Measurements from ENCODE around the gene SASH1.

SASH1 gene

GRCh38 chr6:148503703-148504102 lies 161.1 kb downstream of the SASH1 start:
- Histone ChIP-seq H3K27ac (ENCODE audit: low read length) (no peak overlapping the region), H3K4me2 (ENCODE audit: low read depth, low read length) (no peak overlapping the region), H3F3A (ENCODE audit: insufficient read depth, low read length) (no peaks in the 10 kb centered on the region), H3K9ac (ENCODE audit: low read length) (no peak overlapping the region), H3K36me3 (replicated peaks; ENCODE audit: insufficient read depth, low read length) (no peaks in the 10 kb centered on the region), H3K9me2 (replicated peaks; ENCODE audit: insufficient read depth, low read length) (no peaks in the 10 kb centered on the region), H3K4me3 (ENCODE audit: low read length) (no peak overlapping the region), H3K27me3 (replicated peaks; ENCODE audit: insufficient read depth, low read length) (no peaks in the 10 kb centered on the region), H3K79me2 (ENCODE audit: low read length) (no peaks in the 10 kb centered on the region), H3K9me3 (replicated peaks; ENCODE audit: insufficient read depth, low read length) (no peaks in the 10 kb centered on the region), H4K20me1 (ENCODE audit: insufficient read depth, low read length) (no peaks in the 10 kb centered on the region), H3K4me1 (ENCODE audit: low read length) (no peaks in the 10 kb centered on the region), H2AFZ (ENCODE audit: low read length) (no peak overlapping the region)
- no peak for DNase-seq
- TF ChIP-seq CTCF (IDR thresholded peaks at IDR 0.05; ENCODE audit: low read length): no peak
- TF ChIP-seq EZH2 (optimal IDR thresholded peaks at IDR 0.05; ENCODE audit: low read depth, low read length): no peak
- no peak for TF ChIP-seq EZH2phosphoT487 (IDR thresholded peaks at IDR 0.05; ENCODE audit: low read length)

GRCh38 chr6:148507774-148508173 lies 165.1 kb downstream of the SASH1 start:
- H4K20me1 ChIP-seq (ENCODE audit: insufficient read depth, low read length): no peaks in the 10 kb centered on the region
- H2AFZ ChIP-seq (ENCODE audit: low read length): no peak overlapping the region
- no peak overlapping the region for H3K4me2 ChIP-seq (ENCODE audit: low read depth, low read length)
- H3K9me3 ChIP-seq (replicated peaks; ENCODE audit: insufficient read depth, low read length): no peaks in the 10 kb centered on the region
- H3K27me3 ChIP-seq (replicated peaks; ENCODE audit: insufficient read depth, low read length): no peaks in the 10 kb centered on the region
- H3K9me2 ChIP-seq (replicated peaks; ENCODE audit: insufficient read depth, low read length): no peaks in the 10 kb centered on the region
- H3K4me3 ChIP-seq (ENCODE audit: low read length): no peak overlapping the region
- H3K79me2 ChIP-seq (ENCODE audit: low read length): no peaks in the 10 kb centered on the region
- DNase-seq: no peak
- TF ChIP-seq CTCF (IDR thresholded peaks at IDR 0.05; ENCODE audit: low read length) (no peak), EZH2phosphoT487 (IDR thresholded peaks at IDR 0.05; ENCODE audit: low read length) (no peak), EZH2 (optimal IDR thresholded peaks at IDR 0.05; ENCODE audit: low read depth, low read length) (no peak)
- H3K4me1 ChIP-seq (ENCODE audit: low read length): no peaks in the 10 kb centered on the region
- H3K36me3 ChIP-seq (replicated peaks; ENCODE audit: insufficient read depth, low read length): no peaks in the 10 kb centered on the region
- no peak overlapping the region for H3K9ac ChIP-seq (ENCODE audit: low read length)
- no peaks in the 10 kb centered on the region for H3F3A ChIP-seq (ENCODE audit: insufficient read depth, low read length)
- H3K27ac ChIP-seq (ENCODE audit: low read length): no peak overlapping the region

DNA sequence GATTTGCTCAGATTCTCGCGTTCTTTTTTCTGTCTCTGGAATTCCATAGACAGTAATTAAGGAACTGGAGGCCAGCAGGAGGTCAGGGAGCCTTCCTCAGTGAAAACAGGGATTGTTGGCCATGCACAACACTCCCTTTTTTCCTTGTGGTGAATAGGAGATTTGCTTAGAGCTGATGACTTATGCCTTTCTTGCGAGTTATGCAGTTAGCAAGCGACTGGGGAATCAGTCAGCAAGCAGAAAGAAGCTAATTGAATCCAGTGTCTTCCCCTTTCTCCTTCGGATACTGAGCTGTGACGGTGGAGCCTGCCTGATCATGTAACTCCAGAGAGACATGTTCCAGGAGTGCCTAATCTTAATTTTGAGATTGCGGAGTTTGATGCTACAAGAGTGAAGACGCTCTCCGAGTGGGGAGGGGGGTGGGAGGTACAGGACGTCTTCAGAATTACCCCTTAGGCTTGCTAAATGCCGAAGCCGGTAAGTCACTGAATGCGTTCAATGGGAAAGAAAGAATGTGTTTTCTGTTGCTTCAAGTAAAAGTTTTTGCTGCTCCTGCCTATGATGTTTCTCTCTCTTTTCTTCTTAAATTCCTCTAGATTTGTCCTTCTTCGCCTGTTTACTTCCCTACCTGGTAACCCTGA lies 165.9 kb downstream of the SASH1 start:
- no peak overlapping the region for H3K9ac ChIP-seq (ENCODE audit: low read length)
- H3K4me1 ChIP-seq (ENCODE audit: low read length): no peaks in the 10 kb centered on the region
- H3K36me3 ChIP-seq (replicated peaks; ENCODE audit: insufficient read depth, low read length): no peaks in the 10 kb centered on the region
- no peak for DNase-seq
- H3K27ac ChIP-seq (ENCODE audit: low read length): no peak overlapping the region
- H4K20me1 ChIP-seq (ENCODE audit: insufficient read depth, low read length): no peaks in the 10 kb centered on the region
- no peak overlapping the region for H2AFZ ChIP-seq (ENCODE audit: low read length)
- H3K4me3 ChIP-seq (ENCODE audit: low read length): no peak overlapping the region
- TF ChIP-seq EZH2 (optimal IDR thresholded peaks at IDR 0.05; ENCODE audit: low read depth, low read length) (no peak), CTCF (IDR thresholded peaks at IDR 0.05; ENCODE audit: low read length) (no peak), EZH2phosphoT487 (IDR thresholded peaks at IDR 0.05; ENCODE audit: low read length) (no peak)
- H3K79me2 ChIP-seq (ENCODE audit: low read length): no peaks in the 10 kb centered on the region
- H3K9me2 ChIP-seq (replicated peaks; ENCODE audit: insufficient read depth, low read length): no peaks in the 10 kb centered on the region
- H3K27me3 ChIP-seq (replicated peaks; ENCODE audit: insufficient read depth, low read length): no peaks in the 10 kb centered on the region
- H3K4me2 ChIP-seq (ENCODE audit: low read depth, low read length): no peak overlapping the region
- no peaks in the 10 kb centered on the region for H3F3A ChIP-seq (ENCODE audit: insufficient read depth, low read length)
- H3K9me3 ChIP-seq (replicated peaks; ENCODE audit: insufficient read depth, low read length): no peaks in the 10 kb centered on the region
